HG03575 (cell line): ENCODE results near the gene TBC1D22A.
"Not testable (repeated sequence)": the region's sequence is repeated elsewhere in the genome, so short reads cannot be mapped to it uniquely, and the experiment has no call there.

ENCODE experiments used
- ATAC-seq: cut with Tn5 transposase; IDR thresholded peaks from one replicate; pipeline ENCODE4 v1.9.1; 2021; ENCODE audit not compliant: unreplicated experiment, insufficient number of reproducible peaks, low FRiP score; ENCODE audit errors: extremely low read depth

Gene TBC1D22A

DNA sequence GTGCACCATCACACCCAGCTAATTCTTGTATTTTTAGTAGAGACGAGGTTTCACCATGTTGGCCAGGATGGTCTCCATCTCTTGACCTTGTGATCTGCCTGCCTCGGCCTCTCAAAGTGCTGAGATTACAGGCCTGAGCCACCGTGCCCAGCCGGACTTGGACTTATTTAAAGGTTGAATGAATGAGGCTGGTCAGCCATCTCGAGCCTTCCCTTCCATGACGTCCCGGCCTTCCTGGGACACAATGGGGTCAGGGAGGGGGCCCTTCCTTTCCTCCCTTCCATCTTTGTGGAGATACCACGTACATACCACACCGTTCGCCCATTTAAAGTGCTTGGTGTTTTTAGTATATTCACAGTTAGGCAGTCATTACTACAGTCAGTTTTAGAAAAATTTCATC lies 19.8 kb downstream of the TBC1D22A start:
- not testable (repeated sequence) for ATAC-seq

DNA sequence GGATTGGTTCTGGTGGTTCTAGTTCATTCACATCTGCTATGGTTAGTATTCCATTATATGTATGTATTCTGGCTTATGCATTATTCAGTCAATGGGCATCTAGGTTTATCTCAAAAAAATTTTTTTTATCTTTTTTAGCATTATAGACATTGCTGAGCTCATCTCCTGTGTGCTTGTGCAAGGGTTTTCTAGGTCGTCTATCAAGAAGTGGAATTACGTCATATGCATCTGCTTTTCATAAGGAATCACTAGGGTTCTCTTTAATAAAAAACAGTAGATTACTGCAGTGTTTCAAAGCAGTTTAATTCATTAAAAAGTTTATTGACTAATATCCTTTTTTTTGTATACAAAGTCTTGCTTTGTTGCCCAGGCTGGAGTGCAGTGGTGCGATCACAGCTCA lies 21.3 kb downstream of the TBC1D22A start:
- ATAC-seq = no peak

- no peak for ATAC-seq
Observed at GRCh38 chr22:46788441-46789172, 26.2 kb downstream of the TBC1D22A start.

DNA sequence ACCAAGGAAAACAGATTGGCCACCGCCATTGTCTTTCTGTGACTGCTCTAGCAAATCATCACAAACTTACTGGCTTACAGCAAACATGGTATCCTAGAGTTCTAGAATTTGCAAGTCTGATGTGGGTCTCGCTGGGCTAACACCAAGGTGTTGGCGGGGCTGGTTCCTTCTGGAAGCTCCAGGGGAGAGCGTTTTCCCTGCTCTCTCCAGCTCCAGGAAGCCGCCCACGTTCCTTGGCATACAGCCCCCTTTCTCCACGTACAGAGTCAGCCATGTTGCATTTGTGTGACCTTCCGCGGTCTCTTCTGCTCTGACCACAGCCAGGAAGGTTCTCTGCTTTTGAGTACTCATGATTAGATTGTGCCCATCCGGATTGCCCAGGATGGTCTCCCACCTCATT lies 27.5 kb downstream of the TBC1D22A start:
- no peak for ATAC-seq

DNA sequence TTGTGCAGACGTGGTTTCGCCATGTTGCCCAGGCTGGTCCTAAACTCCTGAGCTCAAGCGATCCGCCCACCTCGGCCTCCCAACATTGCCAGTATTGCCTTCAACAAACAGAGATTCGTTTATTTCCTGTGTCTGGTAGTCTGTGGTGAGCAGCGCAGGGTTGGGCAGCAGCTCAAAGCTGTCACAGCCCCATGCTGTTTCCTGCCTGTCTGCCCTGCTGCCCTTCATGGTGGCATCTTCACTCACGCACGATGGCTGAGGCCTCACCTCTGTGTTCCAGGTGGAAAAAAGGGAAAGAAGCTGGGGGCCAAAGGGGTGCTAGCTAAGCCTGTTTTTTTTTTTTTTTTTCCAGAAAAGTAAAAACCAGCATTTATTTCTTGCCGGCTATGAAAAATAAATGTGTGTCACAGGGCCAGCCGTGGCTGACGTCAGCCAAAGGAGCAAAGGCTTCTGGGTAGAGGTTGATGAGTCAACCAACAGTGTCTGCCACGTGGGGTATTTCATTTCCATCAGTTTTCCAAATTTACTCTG lies 28.8 kb downstream of the TBC1D22A start:
- ATAC-seq = no peak

- ATAC-seq = no peak
Observed at GRCh38 chr22:46792061-46792796, 29.8 kb downstream of the TBC1D22A start.

- ATAC-seq = no peak
Observed at GRCh38 chr22:46792841-46793261, 30.4 kb downstream of the TBC1D22A start.

DNA sequence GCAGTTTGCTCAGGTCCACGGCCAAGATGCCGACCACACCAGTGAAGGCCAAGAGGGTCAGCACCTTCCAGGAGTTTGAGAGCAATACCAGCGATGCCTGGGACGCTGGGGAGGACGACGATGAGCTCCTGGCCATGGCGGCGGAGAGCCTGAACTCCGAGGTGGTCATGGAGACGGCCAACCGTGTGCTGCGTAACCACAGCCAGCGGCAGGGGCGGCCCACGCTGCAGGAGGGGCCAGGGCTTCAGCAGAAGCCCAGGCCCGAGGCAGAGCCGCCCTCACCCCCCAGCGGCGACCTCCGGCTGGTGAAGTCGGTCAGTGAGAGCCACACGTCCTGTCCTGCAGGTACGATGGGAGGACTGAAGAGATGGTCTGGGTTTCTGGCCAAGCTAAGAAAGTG lies 31.0 kb downstream of the TBC1D22A start:
- no peak for ATAC-seq

GRCh38 chr22:46794067-46794466 lies 31.6 kb downstream of the TBC1D22A start:
- ATAC-seq = no peak

DNA sequence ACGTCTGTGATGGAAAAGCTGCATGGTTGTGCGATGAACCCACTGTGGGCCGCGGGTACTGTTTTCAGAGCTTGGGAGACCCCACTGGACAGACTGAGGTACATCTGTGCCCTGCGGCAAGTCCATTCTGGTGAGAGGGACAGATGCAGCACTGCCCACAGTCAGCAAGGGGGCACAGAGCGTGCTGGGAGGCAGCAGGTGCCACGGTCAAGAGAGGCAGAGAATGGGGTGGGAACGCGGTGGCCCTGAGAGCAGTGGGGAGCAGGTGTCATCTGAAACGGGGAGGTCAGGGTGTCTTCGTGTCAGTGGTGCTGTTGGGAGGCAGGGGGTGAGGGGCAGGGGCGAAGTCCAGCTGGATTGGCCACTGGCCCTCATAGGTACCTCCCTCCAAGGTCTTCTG lies 32.0 kb downstream of the TBC1D22A start:
- ATAC-seq = no peak

- no peak for ATAC-seq
Observed at GRCh38 chr22:46795140-46795539, 32.7 kb downstream of the TBC1D22A start.

DNA sequence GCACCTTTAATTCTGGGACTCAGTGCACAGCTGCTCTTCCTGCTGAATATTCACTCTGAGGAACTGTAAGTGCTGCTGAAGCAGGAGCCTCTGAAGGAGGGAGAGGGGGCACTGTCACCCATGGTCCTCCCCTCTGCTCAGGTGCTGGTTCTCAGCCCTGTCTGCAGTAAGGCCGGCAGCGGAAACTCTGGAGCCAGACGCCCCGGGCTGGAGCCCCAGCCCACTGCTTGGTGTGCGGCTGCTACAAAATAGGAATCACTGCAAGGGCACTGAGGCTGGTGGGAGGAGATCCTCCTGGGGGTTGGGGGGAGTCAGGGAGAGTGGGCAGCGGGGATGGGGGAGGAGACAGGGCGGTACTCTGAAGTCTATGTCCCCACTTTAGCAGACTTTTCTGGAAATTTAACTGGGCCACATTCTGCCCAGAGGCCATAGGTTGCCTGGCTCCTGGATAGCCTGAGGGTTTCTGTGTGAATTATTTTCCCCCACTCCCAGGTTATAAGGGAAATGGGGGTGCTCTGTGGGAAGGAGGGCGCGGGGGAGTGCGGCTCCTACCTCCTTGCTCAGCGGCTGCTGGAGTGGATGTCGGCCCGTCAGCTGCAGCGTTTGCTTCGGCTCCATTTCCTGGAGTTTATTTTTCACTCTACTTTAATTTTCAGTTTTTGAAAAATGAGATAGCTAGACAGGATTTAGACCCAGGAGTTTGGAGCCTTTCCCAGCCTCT lies 33.6 kb downstream of the TBC1D22A start:
- no peak for ATAC-seq

DNA sequence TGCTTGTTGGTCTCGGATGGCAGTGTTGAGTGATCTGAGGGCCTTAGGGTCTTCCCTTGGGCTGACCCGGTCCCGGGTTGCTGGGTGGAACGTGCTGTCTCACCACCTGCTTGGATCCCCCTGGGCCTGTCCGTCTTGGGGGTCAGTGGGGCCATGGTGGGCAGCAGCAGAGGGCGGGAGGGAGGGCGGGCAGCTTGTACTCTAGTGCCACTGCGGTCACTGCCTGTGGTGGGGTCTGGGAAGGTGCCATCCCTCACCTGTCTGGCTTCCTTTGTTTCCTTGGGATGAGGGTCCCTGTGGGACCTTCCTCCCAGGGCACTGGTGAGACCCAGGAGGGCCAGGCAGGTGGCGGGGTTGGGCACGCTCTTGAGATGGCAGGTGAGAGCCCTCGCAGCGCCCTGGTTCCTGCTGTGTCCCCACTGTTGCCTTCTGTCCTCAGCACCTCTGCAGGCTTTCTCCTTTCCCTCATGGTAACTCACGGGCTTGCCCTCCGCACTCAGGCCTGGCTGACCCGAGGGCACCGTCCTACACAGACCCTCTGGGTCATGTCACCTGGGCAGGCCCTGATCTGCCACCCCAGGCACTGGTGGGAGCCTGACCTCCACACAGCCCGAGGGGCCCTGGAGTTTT lies 34.2 kb downstream of the TBC1D22A start:
- ATAC-seq = no peak

DNA sequence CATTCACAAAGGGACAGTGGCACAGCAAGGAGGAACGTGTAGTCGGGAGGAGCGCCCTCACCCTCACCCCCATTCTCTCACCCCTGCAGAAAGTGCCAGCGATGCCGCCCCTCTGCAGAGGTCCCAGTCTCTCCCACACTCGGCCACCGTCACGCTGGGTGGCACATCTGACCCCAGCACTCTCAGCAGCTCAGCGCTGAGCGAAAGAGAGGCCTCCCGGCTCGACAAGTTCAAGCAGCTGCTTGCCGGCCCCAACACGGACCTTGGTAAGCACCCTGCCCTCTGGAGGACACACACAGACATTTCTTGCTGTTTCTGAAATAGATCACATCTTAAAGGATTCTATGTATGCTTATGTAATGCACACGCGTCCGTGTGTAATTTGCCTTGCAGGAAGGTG lies 34.9 kb downstream of the TBC1D22A start:
- ATAC-seq = no peak

DNA sequence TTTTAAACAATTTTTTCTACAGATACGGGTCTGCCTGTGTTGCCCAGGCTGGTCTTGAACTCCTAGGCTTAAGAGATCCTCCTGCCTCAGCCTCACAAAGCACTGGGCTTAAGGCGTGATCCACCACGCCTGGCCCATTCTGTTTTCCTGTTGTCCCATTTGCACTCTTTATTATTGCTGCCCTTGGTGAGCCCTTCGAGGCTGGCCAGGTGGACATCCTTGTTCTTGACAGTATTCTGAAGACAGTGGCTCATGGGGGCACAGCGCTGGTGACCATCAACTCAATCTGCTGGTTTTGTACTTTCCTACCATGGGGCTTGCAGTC lies 35.6 kb downstream of the TBC1D22A start:
- no peak for ATAC-seq

GRCh38 chr22:46798366-46799350 lies 36.2 kb downstream of the TBC1D22A start:
- no peak for ATAC-seq

- no peak for ATAC-seq
Observed at GRCh38 chr22:46799626-46800025, 37.2 kb downstream of the TBC1D22A start.

GRCh38 chr22:46800102-46800857 lies 37.8 kb downstream of the TBC1D22A start:
- ATAC-seq = no peak
